ENCODE results near the gene BCL2L15.

GRCh38 chr1:113934006-113934405 lies 46.6 kb upstream of the BCL2L15 start:
- TF ChIP-seq ZZZ3 (CRISPR knock-in tag; IDR thresholded peaks at IDR 0.05; ENCODE audit: borderline replicate concordance) = no peak
- TF ChIP-seq ZNF629 (CRISPR knock-in tag; conservative IDR thresholded peaks at IDR 0.05) = no peak
- TF ChIP-seq ZNF337 (CRISPR knock-in tag; IDR thresholded peaks at IDR 0.05; ENCODE audit: borderline replicate concordance, low read depth) = no peak
- TF ChIP-seq POLR2AphosphoS5 (IDR thresholded peaks at IDR 0.05; ENCODE audit: low read depth, low read length) = no peak
- TF ChIP-seq CTCF (CRISPR knock-in tag; IDR thresholded peaks at IDR 0.05) = no peak
- TF ChIP-seq REST (IDR thresholded peaks at IDR 0.05; ENCODE audit: borderline replicate concordance in 1 of 2, low read depth in 1 of 2, low read length in 2 of 2) = no peak
- TF ChIP-seq SNAPC5 (CRISPR knock-in tag; IDR thresholded peaks at IDR 0.05; ENCODE audit: borderline replicate concordance) = no peak
- TF ChIP-seq MYC (CRISPR knock-in tag; IDR thresholded peaks at IDR 0.05; ENCODE audit: borderline replicate concordance) = no peak
- no peak for TF ChIP-seq CREM (IDR thresholded peaks at IDR 0.05)
- no peak for TF ChIP-seq CREM (CRISPR knock-in tag; IDR thresholded peaks at IDR 0.05)

Measured in HepG2 (cell line).